ENCODE data around the gene ADGRG6.
"Not testable (repeated sequence)": the region's sequence is repeated elsewhere in the genome, so short reads cannot be mapped to it uniquely, and the experiment has no call there.

ADGRG6 gene

DNA sequence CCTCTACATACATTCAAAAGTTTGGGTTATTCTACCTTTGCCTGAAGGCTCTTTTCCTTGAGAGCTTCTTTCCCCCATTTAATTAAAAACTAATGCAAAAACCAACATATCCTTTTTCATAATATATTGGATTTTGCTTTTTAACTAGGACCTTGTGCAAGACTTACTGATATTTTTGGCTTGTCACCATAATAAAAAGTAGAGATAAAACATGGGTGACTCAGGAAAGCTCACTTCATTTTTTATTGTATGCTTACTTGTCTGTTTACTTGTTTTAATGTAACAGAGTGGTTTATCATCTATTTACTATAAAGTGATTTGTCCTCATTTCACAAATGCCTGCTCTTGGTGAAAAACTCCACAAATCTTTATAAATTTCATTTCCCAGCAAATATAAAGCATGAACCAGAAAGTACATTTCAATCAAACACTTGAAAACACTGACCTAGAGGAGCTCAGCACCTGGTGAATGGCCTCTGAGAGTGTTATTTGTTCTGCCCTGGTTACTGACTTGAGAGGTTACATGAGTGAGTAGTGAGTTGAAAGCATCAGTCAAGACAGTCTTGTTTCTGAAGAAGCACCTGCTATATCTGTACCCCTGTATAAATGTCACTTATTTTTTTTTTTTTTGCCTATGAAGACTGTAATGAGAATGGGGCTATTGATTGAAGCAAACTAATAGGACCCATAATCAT is 20.8 kb downstream of the ADGRG6 start:
- no peak for DNase-seq

GRCh38 chr6:142323377-142323776 is 21.6 kb downstream of the ADGRG6 start:
- DNase-seq: no peak

- no peak for DNase-seq
Measured at GRCh38 chr6:142324111-142324510, 22.3 kb downstream of the ADGRG6 start.

- no peak for DNase-seq
Measured at GRCh38 chr6:142325111-142325510, 23.3 kb downstream of the ADGRG6 start.

- no peak for DNase-seq
Measured at GRCh38 chr6:142326540-142326939, 24.7 kb downstream of the ADGRG6 start.

GRCh38 chr6:142328070-142328469 is 26.3 kb downstream of the ADGRG6 start:
- DNase-seq: no peak

DNA sequence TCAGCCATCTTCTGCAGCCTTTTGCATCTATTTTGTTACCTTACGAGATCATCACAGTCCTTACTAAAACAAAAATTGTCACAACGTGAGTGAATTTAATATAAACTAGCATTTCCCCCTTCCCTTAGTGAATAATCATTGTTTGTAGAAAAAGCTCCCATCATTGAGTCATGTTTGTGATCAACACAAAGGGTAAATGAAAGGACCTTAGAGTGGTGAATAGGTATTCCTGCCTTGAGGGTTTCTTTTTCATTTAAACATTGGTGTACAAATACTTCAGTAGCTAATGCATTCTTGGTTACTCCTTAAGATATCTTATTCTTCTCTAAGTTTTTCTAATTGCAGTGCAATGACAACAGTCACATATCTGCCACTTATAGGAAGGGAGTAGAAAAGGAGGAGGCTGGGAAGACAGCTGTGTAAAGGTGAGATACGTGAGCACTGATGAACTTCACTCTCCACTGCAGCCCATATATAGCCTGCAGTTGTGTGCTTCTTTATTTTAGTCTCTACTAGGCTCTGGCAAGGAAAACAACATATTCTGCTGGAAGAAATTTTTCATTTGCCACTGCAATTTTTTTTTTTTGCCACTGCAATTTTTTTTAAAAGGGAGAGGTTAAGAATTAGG is 27.8 kb downstream of the ADGRG6 start:
- DNase-seq: no peak

DNA sequence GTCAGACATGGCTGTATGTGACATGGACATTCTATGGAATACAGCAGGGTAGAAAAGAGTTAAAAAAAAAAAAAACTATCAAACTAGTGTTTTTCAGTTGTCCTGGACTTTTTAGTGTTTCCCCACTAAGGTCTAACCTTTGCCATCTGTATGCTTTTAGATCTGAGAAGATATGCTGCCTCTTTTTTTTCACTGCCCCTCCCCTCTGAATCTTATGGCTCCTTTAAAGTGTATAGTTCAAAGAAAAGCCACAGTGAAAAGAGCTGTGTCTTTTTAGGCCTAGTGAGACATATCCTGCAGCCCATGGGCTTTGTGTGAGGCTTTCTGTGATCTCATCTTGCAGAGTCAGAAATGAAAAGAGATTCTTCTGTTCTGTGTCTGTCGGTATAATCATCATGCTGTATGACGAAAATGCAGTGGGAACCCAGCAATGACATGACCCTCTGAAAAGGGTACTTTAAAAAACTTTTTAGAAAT is 29.3 kb downstream of the ADGRG6 start:
- DNase-seq: peak; percentile 56

GRCh38 chr6:142331601-142332000 is 29.8 kb downstream of the ADGRG6 start:
- no peak for DNase-seq

- DNase-seq: no peak
Measured at GRCh38 chr6:142332393-142333098, 30.7 kb downstream of the ADGRG6 start.

DNA sequence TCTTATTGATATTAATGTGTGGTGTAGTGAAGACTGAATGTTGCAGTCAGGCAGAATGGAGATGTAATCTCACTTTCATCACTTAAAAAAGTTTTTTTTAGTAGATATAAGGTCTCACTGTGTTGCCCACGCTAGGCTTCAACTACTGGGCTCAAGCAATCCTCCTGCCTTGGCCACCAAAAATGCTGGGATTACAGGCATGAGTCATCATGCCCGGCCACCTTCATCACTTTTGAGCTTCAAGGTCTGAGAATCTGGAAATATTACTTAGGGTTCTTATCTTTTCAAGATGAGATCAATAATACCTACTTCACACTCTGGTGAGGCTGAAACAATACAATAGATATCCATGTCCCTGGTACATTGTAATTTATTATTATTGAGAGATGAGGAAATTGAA is 31.6 kb downstream of the ADGRG6 start:
- DNase-seq: no peak

GRCh38 chr6:142334294-142334693 is 32.5 kb downstream of the ADGRG6 start:
- no peak for DNase-seq

DNA sequence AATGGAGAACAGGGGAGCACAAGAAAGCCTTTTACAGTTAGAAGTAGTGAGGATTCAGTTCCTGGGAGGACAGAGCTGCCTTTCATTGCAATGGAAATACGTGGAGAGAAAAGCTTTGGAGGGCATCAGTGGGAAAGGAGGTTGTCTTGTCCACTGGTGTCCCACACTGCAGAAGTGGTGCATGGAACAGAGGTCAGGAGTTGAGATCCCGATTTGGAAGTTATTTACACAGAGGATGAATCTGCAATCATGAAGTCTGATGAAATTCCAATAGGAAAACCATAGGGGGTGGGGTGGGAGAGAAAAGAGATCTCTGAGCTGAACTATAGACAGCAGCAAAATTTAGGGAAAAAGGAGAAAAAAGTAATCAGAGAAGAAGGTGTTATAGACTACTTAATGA is 33.6 kb downstream of the ADGRG6 start:
- no peak for DNase-seq

GRCh38 chr6:142336183-142336582 is 34.4 kb downstream of the ADGRG6 start:
- DNase-seq: no peak

DNA sequence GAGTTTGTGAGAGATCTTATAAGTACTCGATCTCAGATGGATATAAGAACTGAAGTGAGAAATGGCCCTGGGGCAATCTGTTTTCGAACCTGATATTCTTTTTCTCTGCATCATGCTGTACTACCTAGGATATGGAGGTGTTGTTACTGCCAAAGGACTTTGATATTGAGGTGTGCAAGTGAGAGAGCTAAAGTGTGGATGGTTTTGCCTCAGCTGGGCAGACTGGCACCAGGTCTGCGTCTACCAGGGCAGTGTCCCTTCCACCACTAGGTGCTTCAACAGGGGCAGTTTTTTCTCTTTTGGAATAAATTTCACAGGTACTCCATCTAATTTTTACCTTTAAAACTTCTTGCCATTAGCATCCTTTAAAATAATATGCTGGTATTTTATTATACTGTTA is 35.0 kb downstream of the ADGRG6 start:
- no peak for DNase-seq

GRCh38 chr6:142339113-142339512 is 37.3 kb downstream of the ADGRG6 start:
- no peak for DNase-seq

- DNase-seq: no peak
Measured at GRCh38 chr6:142339968-142340658, 38.3 kb downstream of the ADGRG6 start.

GRCh38 chr6:142341855-142342330 is 40.1 kb downstream of the ADGRG6 start:
- no peak for DNase-seq

- DNase-seq: no peak
Measured at GRCh38 chr6:142342986-142343385, 41.2 kb downstream of the ADGRG6 start.

DNA sequence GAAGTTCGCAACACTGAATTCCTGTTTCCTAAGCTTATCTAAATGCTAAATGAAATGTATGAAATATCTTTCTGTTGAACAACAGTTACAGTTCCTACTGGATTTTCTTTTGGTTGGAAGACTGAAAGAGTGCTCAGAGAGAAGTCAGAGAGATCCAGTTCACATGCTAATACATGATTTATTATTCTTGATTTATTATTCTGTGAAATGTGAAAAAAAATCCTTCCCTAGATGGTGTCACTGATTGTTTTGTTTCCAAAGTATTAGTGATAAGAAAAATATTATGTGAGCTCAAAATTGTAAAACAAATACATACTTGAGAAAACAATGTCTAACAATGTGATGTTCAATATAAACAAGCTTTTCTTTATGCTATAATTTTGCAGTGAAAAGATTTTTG is 42.1 kb downstream of the ADGRG6 start:
- DNase-seq: no peak

DNA sequence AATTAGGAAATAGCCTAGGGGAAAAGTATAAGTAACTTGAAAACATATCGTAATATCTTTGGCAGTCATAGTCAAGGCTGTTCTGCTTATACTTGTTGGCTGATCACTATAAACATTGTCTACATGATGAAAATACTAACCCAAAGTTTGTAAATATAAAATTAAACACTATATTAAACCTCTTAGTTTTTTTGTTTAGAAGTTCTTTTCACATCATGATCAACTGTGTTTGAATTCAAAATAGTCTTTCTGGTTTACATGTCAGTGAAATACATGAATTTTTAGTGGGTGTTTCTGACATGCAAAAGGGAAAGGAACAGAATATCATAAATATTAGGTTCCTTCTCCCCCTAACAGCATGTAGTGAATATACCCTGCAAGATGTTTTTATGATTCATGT is 43.5 kb downstream of the ADGRG6 start:
- no peak for DNase-seq

- DNase-seq: not testable (repeated sequence)
Measured at GRCh38 chr6:142346166-142346565, 44.4 kb downstream of the ADGRG6 start.

DNA sequence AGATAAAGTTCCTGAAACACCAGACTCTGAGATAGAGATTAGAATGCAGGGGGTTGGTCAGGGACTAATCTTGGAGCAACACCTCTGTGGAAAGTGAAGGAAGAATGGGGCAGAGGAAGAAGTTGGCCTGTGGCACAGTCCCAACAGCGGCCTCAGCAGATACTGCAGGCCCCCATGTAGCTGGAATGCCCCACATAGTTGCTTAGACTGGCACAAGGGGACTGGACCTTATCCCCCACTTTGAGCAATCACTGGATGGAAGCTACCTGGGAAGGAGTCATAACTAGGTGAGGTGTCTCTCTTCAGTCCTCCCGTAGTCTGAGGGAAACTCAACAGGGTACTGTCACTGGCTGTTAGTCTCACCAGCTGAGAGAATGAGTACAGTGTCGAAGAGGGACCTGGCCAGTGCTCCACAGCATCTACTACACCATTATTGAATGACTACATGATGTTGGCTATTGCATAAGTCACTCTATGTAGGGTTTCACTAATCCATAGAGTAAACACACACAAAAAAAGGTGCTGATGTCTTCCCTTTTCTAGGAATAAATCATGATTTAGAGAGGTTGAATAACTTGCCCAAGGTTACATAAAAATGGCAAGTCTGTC is 47.5 kb downstream of the ADGRG6 start:
- DNase-seq: no peak
